ENCODE results near the gene TAS2R4.
"Not testable (repeated sequence)": the region's sequence is repeated elsewhere in the genome, so short reads cannot be mapped to it uniquely, and the experiment has no call there.

TAS2R4 gene

GRCh38 chr7:141751904-141752303 lies 24.6 kb upstream of the TAS2R4 start:
- not testable (repeated sequence) for H3K4me1 ChIP-seq (ENCODE audit: control insufficient read depth in 1 of 2, insufficient read depth in 2 of 2, low read length in 2 of 2); H3K4me3 ChIP-seq (ENCODE audit: low read depth in 1 of 2, low read length in 2 of 2)
- peaks cover 54 to 73% of the 10 kb centered on the region in 2 donors for H3K36me3 ChIP-seq (ENCODE audit: control insufficient read depth in 1 of 2, insufficient read depth in 2 of 2, low read length in 2 of 2)

GRCh38 chr7:141752634-141753033 lies 23.8 kb upstream of the TAS2R4 start:
- Histone ChIP-seq H3K27me3 (ENCODE audit: low read depth, low read length) (no peaks in the 10 kb centered on the region), H3K27ac (ENCODE audit: low read length) (no peak overlapping the region), H3K4me1 (ENCODE audit: control insufficient read depth in 1 of 2, insufficient read depth in 2 of 2, low read length in 2 of 2) (no peaks in the 10 kb centered on the region), H3K4me3 (ENCODE audit: low read depth in 1 of 2, low read length in 2 of 2) (no peak overlapping the region), H3K9me3 (ENCODE audit: control insufficient read depth in 1 of 2, low read length in 2 of 2) (peaks cover 7 to 13% of the 10 kb centered on the region in 2 donors), H3K36me3 (ENCODE audit: control insufficient read depth in 1 of 2, insufficient read depth in 2 of 2, low read length in 2 of 2) (peaks cover 55 to 80% of the 10 kb centered on the region in 2 donors)

More at GRCh38 chr7:141751904-141752303, 24.6 kb upstream of the TAS2R4 start:
- not testable (repeated sequence) for H3K27me3 ChIP-seq (ENCODE audit: low read depth, low read length); H3K27ac ChIP-seq (ENCODE audit: low read length)
- peaks cover 7 to 13% of the 10 kb centered on the region in 2 donors for H3K9me3 ChIP-seq (ENCODE audit: control insufficient read depth in 1 of 2, low read length in 2 of 2)

GRCh38 chr7:141754939-141755338 lies 21.5 kb upstream of the TAS2R4 start:
- Histone ChIP-seq H3K36me3 (ENCODE audit: control insufficient read depth in 1 of 2, insufficient read depth in 2 of 2, low read length in 2 of 2) (peaks cover 48 to 82% of the 10 kb centered on the region in 2 donors), H3K27me3 (ENCODE audit: low read depth, low read length) (no peaks in the 10 kb centered on the region), H3K9me3 (ENCODE audit: control insufficient read depth in 1 of 2, low read length in 2 of 2) (peaks cover 7 to 13% of the 10 kb centered on the region in 2 donors), H3K27ac (ENCODE audit: low read length) (no peak overlapping the region), H3K4me3 (ENCODE audit: low read depth in 1 of 2, low read length in 2 of 2) (no peak overlapping the region), H3K4me1 (ENCODE audit: control insufficient read depth in 1 of 2, insufficient read depth in 2 of 2, low read length in 2 of 2) (no peaks in the 10 kb centered on the region)

GRCh38 chr7:141763797-141764196 lies 12.7 kb upstream of the TAS2R4 start, which contains the start of gene TAS2R3:
Gene TAS2R3, plus strand, starts transcription at chr7:141764097. Its CDS starts 62 bp downstream, at chr7:141764159.
- Histone ChIP-seq H3K4me3 (ENCODE audit: low read depth in 1 of 2, low read length in 2 of 2) (no peak within 1 kb of the TSS), H3K27me3 (ENCODE audit: low read depth, low read length) (no peaks in the 10 kb centered on the region), H3K27ac (ENCODE audit: low read length) (no peak within 1 kb of the TSS), H3K4me1 (ENCODE audit: control insufficient read depth in 1 of 2, insufficient read depth in 2 of 2, low read length in 2 of 2) (no peaks in the 10 kb centered on the region), H3K9me3 (ENCODE audit: control insufficient read depth in 1 of 2, low read length in 2 of 2) (no peaks in the 10 kb centered on the region), H3K36me3 (ENCODE audit: control insufficient read depth in 1 of 2, insufficient read depth in 2 of 2, low read length in 2 of 2) (peaks cover 30 to 41% of the 10 kb centered on the region in 2 donors)

- not testable (repeated sequence) for H3K4me1 ChIP-seq (ENCODE audit: control insufficient read depth in 1 of 2, insufficient read depth in 2 of 2, low read length in 2 of 2); H3K27me3 ChIP-seq (ENCODE audit: low read depth, low read length); H3K4me3 ChIP-seq (ENCODE audit: low read depth in 1 of 2, low read length in 2 of 2); H3K27ac ChIP-seq (ENCODE audit: low read length); H3K9me3 ChIP-seq (ENCODE audit: control insufficient read depth in 1 of 2, low read length in 2 of 2); H3K36me3 ChIP-seq (ENCODE audit: control insufficient read depth in 1 of 2, insufficient read depth in 2 of 2, low read length in 2 of 2)
These were observed 6.3 kb upstream of the TAS2R4 start for GRCh38 chr7:141770083-141770583.

GRCh38 chr7:141785706-141786552 lies 9.5 kb downstream of the TAS2R4 start:
- H3K27me3 ChIP-seq (ENCODE audit: low read depth, low read length) = no peaks in the 10 kb centered on the region
- peaks cover 0 to 4% of the 10 kb centered on the region in 2 donors for H3K36me3 ChIP-seq (ENCODE audit: control insufficient read depth in 1 of 2, insufficient read depth in 2 of 2, low read length in 2 of 2)
- no peaks in the 10 kb centered on the region for H3K4me1 ChIP-seq (ENCODE audit: control insufficient read depth in 1 of 2, insufficient read depth in 2 of 2, low read length in 2 of 2)
- H3K27ac ChIP-seq (ENCODE audit: low read length) = no peak overlapping the region
- no peaks in the 10 kb centered on the region for H3K9me3 ChIP-seq (ENCODE audit: control insufficient read depth in 1 of 2, low read length in 2 of 2)
- H3K4me3 ChIP-seq (ENCODE audit: low read depth in 1 of 2, low read length in 2 of 2) = no peak overlapping the region

GRCh38 chr7:141788296-141788695 lies 11.8 kb downstream of the TAS2R4 start:
- Histone ChIP-seq H3K4me3 (ENCODE audit: low read depth in 1 of 2, low read length in 2 of 2) (no peak overlapping the region), H3K27me3 (ENCODE audit: low read depth, low read length) (no peaks in the 10 kb centered on the region), H3K9me3 (ENCODE audit: control insufficient read depth in 1 of 2, low read length in 2 of 2) (no peaks in the 10 kb centered on the region), H3K36me3 (ENCODE audit: control insufficient read depth in 1 of 2, insufficient read depth in 2 of 2, low read length in 2 of 2) (peaks cover 0 to 4% of the 10 kb centered on the region in 2 donors), H3K27ac (ENCODE audit: low read length) (no peak overlapping the region), H3K4me1 (ENCODE audit: control insufficient read depth in 1 of 2, insufficient read depth in 2 of 2, low read length in 2 of 2) (no peaks in the 10 kb centered on the region)

GRCh38 chr7:141789917-141790316 lies 13.4 kb downstream of the TAS2R4 start, which contains the start of gene TAS2R5:
Gene TAS2R5, plus strand, starts transcription at chr7:141790217. Its CDS starts 145 bp downstream, at chr7:141790362.
- Histone ChIP-seq H3K9me3 (ENCODE audit: control insufficient read depth in 1 of 2, low read length in 2 of 2) (no peaks in the 10 kb centered on the region), H3K4me1 (ENCODE audit: control insufficient read depth in 1 of 2, insufficient read depth in 2 of 2, low read length in 2 of 2) (no peaks in the 10 kb centered on the region), H3K27me3 (ENCODE audit: low read depth, low read length) (no peaks in the 10 kb centered on the region), H3K36me3 (ENCODE audit: control insufficient read depth in 1 of 2, insufficient read depth in 2 of 2, low read length in 2 of 2) (peaks cover 0 to 4% of the 10 kb centered on the region in 2 donors), H3K4me3 (ENCODE audit: low read depth in 1 of 2, low read length in 2 of 2) (no peak within 1 kb of the TSS), H3K27ac (ENCODE audit: low read length) (no peak within 1 kb of the TSS)

GRCh38 chr7:141792526-141792925 lies 16.1 kb downstream of the TAS2R4 start:
- Histone ChIP-seq H3K4me3 (ENCODE audit: low read depth in 1 of 2, low read length in 2 of 2) (no peak overlapping the region), H3K27me3 (ENCODE audit: low read depth, low read length) (no peaks in the 10 kb centered on the region), H3K36me3 (ENCODE audit: control insufficient read depth in 1 of 2, insufficient read depth in 2 of 2, low read length in 2 of 2) (peaks cover 0 to 4% of the 10 kb centered on the region in 2 donors), H3K9me3 (ENCODE audit: control insufficient read depth in 1 of 2, low read length in 2 of 2) (no peaks in the 10 kb centered on the region), H3K27ac (ENCODE audit: low read length) (no peak overlapping the region), H3K4me1 (ENCODE audit: control insufficient read depth in 1 of 2, insufficient read depth in 2 of 2, low read length in 2 of 2) (no peaks in the 10 kb centered on the region)

- H3K4me3 ChIP-seq (ENCODE audit: low read depth in 1 of 2, low read length in 2 of 2) = no peak overlapping the region
- no peak overlapping the region for H3K27ac ChIP-seq (ENCODE audit: low read length)
- no peaks in the 10 kb centered on the region for H3K27me3 ChIP-seq (ENCODE audit: low read depth, low read length)
- H3K4me1 ChIP-seq (ENCODE audit: control insufficient read depth in 1 of 2, insufficient read depth in 2 of 2, low read length in 2 of 2) = no peaks in the 10 kb centered on the region
- H3K36me3 ChIP-seq (ENCODE audit: control insufficient read depth in 1 of 2, insufficient read depth in 2 of 2, low read length in 2 of 2) = peaks cover 0 to 4% of the 10 kb centered on the region in 2 donors
- peaks cover 7 to 23% of the 10 kb centered on the region in 2 donors for H3K9me3 ChIP-seq (ENCODE audit: control insufficient read depth in 1 of 2, low read length in 2 of 2)
These were observed 43.6 kb downstream of the TAS2R4 start for GRCh38 chr7:141820067-141820466.

- H3K36me3 ChIP-seq (ENCODE audit: control insufficient read depth in 1 of 2, insufficient read depth in 2 of 2, low read length in 2 of 2); H3K27me3 ChIP-seq (ENCODE audit: low read depth, low read length); H3K27ac ChIP-seq (ENCODE audit: low read length); H3K4me3 ChIP-seq (ENCODE audit: low read depth in 1 of 2, low read length in 2 of 2); H3K4me1 ChIP-seq (ENCODE audit: control insufficient read depth in 1 of 2, insufficient read depth in 2 of 2, low read length in 2 of 2): not testable (repeated sequence)
- peaks cover 7 to 17% of the 10 kb centered on the region in 2 donors for H3K9me3 ChIP-seq (ENCODE audit: control insufficient read depth in 1 of 2, low read length in 2 of 2)
These were observed 46.0 kb downstream of the TAS2R4 start for GRCh38 chr7:141822432-141822831.
